Lung (tissue), 12 donors: ENCODE results near the gene PIERCE2. TPM values are rescaled to one million over a fixed set of nuclear protein-coding genes. Genes with fewer than 3 reads are reported as not detected.

Source experiments
- ATAC-seq: fragments of 200-7000 bp; cut with Tn5 transposase; one replicate; pipeline ENCODE4 v1.9.1; 2020; ENCODE audit warnings: moderate number of reproducible peaks; ENCODE audit not compliant: insufficient read depth, low FRiP score
- DNase-seq, 3 donors: peaks; one replicate each; pipeline ENCODE4 v3.0.0-alpha.2; 2013 to 2017
- H3K27ac ChIP-seq, 2 donors: one replicate each; pipeline ENCODE4 v1.5.1; 2013; ENCODE audit warnings: mild to moderate bottlenecking in 2 of 2, moderate library complexity in 2 of 2, control low read depth in 1 of 2, inconsistent platforms in 1 of 2, low read depth in 1 of 2, low read length in 1 of 2
- H3K27me3 ChIP-seq, 3 donors: one replicate each; pipeline ENCODE4 v1.5.1; 2013; ENCODE audit warnings: low read length in 2 of 3; ENCODE audit not compliant: control insufficient read depth in 3 of 3, insufficient read depth in 3 of 3
- H3K36me3 ChIP-seq, 4 donors: one replicate each; pipeline ENCODE4 v1.5.1; 2013; ENCODE audit warnings: low read length in 4 of 4, mild to moderate bottlenecking in 1 of 4, moderate library complexity in 1 of 4; ENCODE audit not compliant: control insufficient read depth in 4 of 4, insufficient read depth in 4 of 4
- H3K4me1 ChIP-seq, 5 donors: one replicate each; pipeline ENCODE4 v1.5.1; 2013; ENCODE audit warnings: low read length in 5 of 5, mild to moderate bottlenecking in 2 of 5, moderate library complexity in 1 of 5; ENCODE audit not compliant: control insufficient read depth in 5 of 5, insufficient read depth in 5 of 5
- H3K4me3 ChIP-seq: one replicate; pipeline ENCODE4 v1.5.1; 2013; ENCODE audit warnings: mild to moderate bottlenecking, control low read depth, moderate library complexity
- H3K9ac ChIP-seq, 2 donors: one replicate each; pipeline ENCODE4 v1.5.1; 2013; ENCODE audit warnings: low read length in 2 of 2, control low read depth in 1 of 2; ENCODE audit not compliant: insufficient read depth in 1 of 2
- H3K9me3 ChIP-seq, 4 donors: one replicate each; pipeline ENCODE4 v1.5.1; 2013; ENCODE audit warnings: low read length in 3 of 4, mild to moderate bottlenecking in 1 of 4, moderate library complexity in 1 of 4; ENCODE audit not compliant: control insufficient read depth in 4 of 4, insufficient read depth in 3 of 4
- CTCF ChIP-seq: IDR thresholded peaks from 2 replicates; pipeline ENCODE4 v1.5.1; 2012; ENCODE audit warnings: mild to moderate bottlenecking; ENCODE audit errors: control extremely low read depth, extremely low read depth
- WGBS, 2 donors: extraction: QIAGEN DNeasy Blood & Tissue Kit; methylation state at CpG; one replicate each; pipeline ENCODE4 v1.1.7; 2013; 5-methylcytosine and 5-hydroxymethylcytosine counted together
- polyA plus RNA-seq, 2 donors: library from polyadenylated mRNA; stranded (reverse); fragments of 200-250 nt; gene quantifications; one replicate each; pipeline ENCODE4 v1.2.1, GENCODE V29; 2013
- total RNA-seq, 2 donors: library from RNA; depleted of rRNA in 1 of 2; stranded (reverse); fragments of >200 nt in 1 of 2; gene quantifications; one replicate each; pipeline ENCODE4 v1.2.1, GENCODE V29; 2014 to 2021
- donor health status: control.
- donor health status: control.
- donor health status: Bipolar disorder and iron deficiency.
- donor health status: healthy.
- donor health status: DM: yes; HTN: yes; CAD: no.

Gene PIERCE2
- total and polyA plus RNA-seq, 4 donors, result 2.8 to 10.3 (median 5.8) TPM

GRCh38 chr15:55379095-55379494 lies 29.2 kb upstream of the PIERCE2 start:
- Histone ChIP-seq H3K27ac (no peak overlapping the region), H3K9ac (no peak overlapping the region), H3K36me3 (peaks cover 0 to 31% (median 14%) of the 10 kb centered on the region in 4 donors), H3K4me1 (no peaks in the 10 kb centered on the region), H3K9me3 (no peaks in the 10 kb centered on the region), H3K27me3 (no peaks in the 10 kb centered on the region), H3K4me3 (no peak overlapping the region)
- no peak for TF ChIP-seq CTCF
- DNase-seq, result no peak
- no peak for ATAC-seq
- WGBS, 2 donors, result 94% methylated on average over 5 of the region's 5 CpGs

GRCh38 chr15:55381595-55381994 lies 26.7 kb upstream of the PIERCE2 start:
- TF ChIP-seq CTCF, result no peak
- no peaks in the 10 kb centered on the region for H3K4me1 ChIP-seq
- no peaks in the 10 kb centered on the region for H3K9me3 ChIP-seq
- DNase-seq (no peak), ATAC-seq (no peak)
- H3K36me3 ChIP-seq, result peaks cover 0 to 23% (median 11%) of the 10 kb centered on the region in 4 donors
- H3K4me3 ChIP-seq, result no peak overlapping the region
- H3K27ac ChIP-seq, result no peak overlapping the region
- no peaks in the 10 kb centered on the region for H3K27me3 ChIP-seq
- no peak overlapping the region for H3K9ac ChIP-seq

- WGBS, 2 donors, result 96 to 100% methylated on average over 2 of the region's 2 CpGs
- Histone ChIP-seq H3K4me1 (no peaks in the 10 kb centered on the region), H3K27me3 (no peaks in the 10 kb centered on the region), H3K27ac (no peak overlapping the region), H3K36me3 (peaks cover 2 to 20% (median 11%) of the 10 kb centered on the region in 4 donors), H3K4me3 (no peak overlapping the region), H3K9ac (no peak overlapping the region), H3K9me3 (no peaks in the 10 kb centered on the region)
- DNase-seq (no peak), ATAC-seq (no peak)
- TF ChIP-seq CTCF, result no peak
These were observed 24.6 kb upstream of the PIERCE2 start for GRCh38 chr15:55383687-55384086.

- Histone ChIP-seq H3K27me3 (no peaks in the 10 kb centered on the region), H3K36me3 (peaks cover 0 to 15% (median 7%) of the 10 kb centered on the region in 4 donors), H3K9me3 (no peaks in the 10 kb centered on the region), H3K9ac (no peak overlapping the region), H3K4me3 (no peak overlapping the region), H3K27ac (no peak overlapping the region), H3K4me1 (no peaks in the 10 kb centered on the region)
- ATAC-seq, result no peak
- DNase-seq, result no peak
- TF ChIP-seq CTCF, result no peak
These were observed 21.3 kb upstream of the PIERCE2 start for GRCh38 chr15:55387027-55387426.
